ENCODE data around the gene IQCE. TPM values are rescaled to one million over a fixed set of nuclear protein-coding genes. Genes with fewer than 3 reads are reported as not detected.

Gene IQCE
- total RNA-seq, 1 experiment from 2014 or later: 94.8 TPM

GRCh38 chr7:2601065-2601464 lies 42.3 kb downstream of the IQCE start:
- BruUV-seq (replicated peaks): no TSS peak
- Mint-ChIP-seq H3K4me3 (ENCODE audit: low read depth, unreplicated experiment) (no peak overlapping the region), H3K4me1 (ENCODE audit: low read depth, unreplicated experiment) (no peaks in the 10 kb centered on the region), H3K27ac (ENCODE audit: unreplicated experiment) (no peak overlapping the region), H3K9me3 (ENCODE audit: low read depth, unreplicated experiment) (no peaks in the 10 kb centered on the region), H3K36me3 (ENCODE audit: insufficient read depth, unreplicated experiment) (peaks cover 81% of the 10 kb centered on the region), H3K27me3 (ENCODE audit: unreplicated experiment) (no peaks in the 10 kb centered on the region)
- intact Hi-C loops (cut with micrococcal nuclease; ENCODE audit: unreplicated experiment): no loop called here
- CTCF ChIA-PET: interaction anchor here (0.6 kb wide), 1 partner anchor 30 kb away, joined by 7 read pairs; no protein-coding TSS in a partner anchor
- DNase-seq: no peak
- TF ChIP-seq CTCF (IDR thresholded peaks at IDR 0.05; ENCODE audit: unreplicated experiment): no peak

GRCh38 chr7:2601907-2602306 lies 43.1 kb downstream of the IQCE start:
- Mint-ChIP-seq H3K9me3 (ENCODE audit: low read depth, unreplicated experiment) (no peaks in the 10 kb centered on the region), H3K27me3 (ENCODE audit: unreplicated experiment) (no peaks in the 10 kb centered on the region), H3K4me3 (ENCODE audit: low read depth, unreplicated experiment) (no peak overlapping the region), H3K4me1 (ENCODE audit: low read depth, unreplicated experiment) (no peaks in the 10 kb centered on the region), H3K27ac (ENCODE audit: unreplicated experiment) (no peak overlapping the region), H3K36me3 (ENCODE audit: insufficient read depth, unreplicated experiment) (peaks cover 78% of the 10 kb centered on the region)
- TF ChIP-seq CTCF (IDR thresholded peaks at IDR 0.05; ENCODE audit: unreplicated experiment): no peak
- no TSS peak for BruUV-seq (replicated peaks)
- intact Hi-C loops (cut with micrococcal nuclease; ENCODE audit: unreplicated experiment): no loop called here
- DNase-seq: no peak
- CTCF ChIA-PET: interaction anchor here (1.1 kb wide), 1 partner anchor 80 kb away, joined by 3 read pairs; no protein-coding TSS in a partner anchor

GRCh38 chr7:2602406-2603043 lies 43.7 kb downstream of the IQCE start:
- no TSS peak for BruUV-seq (replicated peaks)
- no peak for TF ChIP-seq CTCF (IDR thresholded peaks at IDR 0.05; ENCODE audit: unreplicated experiment)

GRCh38 chr7:2603044-2603965 lies 44.5 kb downstream of the IQCE start:
- TF ChIP-seq CTCF (IDR thresholded peaks at IDR 0.05; ENCODE audit: unreplicated experiment): no peak
- Mint-ChIP-seq H3K4me3 (ENCODE audit: low read depth, unreplicated experiment) (no peak overlapping the region), H3K4me1 (ENCODE audit: low read depth, unreplicated experiment) (no peaks in the 10 kb centered on the region), H3K9me3 (ENCODE audit: low read depth, unreplicated experiment) (no peaks in the 10 kb centered on the region), H3K36me3 (ENCODE audit: insufficient read depth, unreplicated experiment) (peaks cover 70% of the 10 kb centered on the region), H3K27me3 (ENCODE audit: unreplicated experiment) (no peaks in the 10 kb centered on the region), H3K27ac (ENCODE audit: unreplicated experiment) (no peak overlapping the region)
- no peak for DNase-seq
- CTCF ChIA-PET: interaction anchor here (0.6 to 1.1 kb wide), 3 partner anchors 44 to 81 kb away, joined by 3 read pairs; no protein-coding TSS in a partner anchor
- BruUV-seq (replicated peaks): no TSS peak
- intact Hi-C loops (cut with micrococcal nuclease; ENCODE audit: unreplicated experiment): no loop called here

More at GRCh38 chr7:2602406-2603043, 43.7 kb downstream of the IQCE start:
- no peaks in the 10 kb centered on the region for H3K27me3 Mint-ChIP-seq (ENCODE audit: unreplicated experiment)
- H3K4me1 Mint-ChIP-seq (ENCODE audit: low read depth, unreplicated experiment): no peaks in the 10 kb centered on the region
- intact Hi-C loops (cut with micrococcal nuclease; ENCODE audit: unreplicated experiment): no loop called here
- CTCF ChIA-PET: interaction anchor here (1.1 kb wide), 2 partner anchors 43 to 81 kb away, joined by 3 read pairs; no protein-coding TSS in a partner anchor
- H3K9me3 Mint-ChIP-seq (ENCODE audit: low read depth, unreplicated experiment): no peaks in the 10 kb centered on the region
- no peak overlapping the region for H3K4me3 Mint-ChIP-seq (ENCODE audit: low read depth, unreplicated experiment)
- no peak for DNase-seq
- peaks cover 72% of the 10 kb centered on the region for H3K36me3 Mint-ChIP-seq (ENCODE audit: insufficient read depth, unreplicated experiment)
- H3K27ac Mint-ChIP-seq (ENCODE audit: unreplicated experiment): no peak overlapping the region

All from Calu3 (cell line).